GM19463 (cell line): ENCODE results near the gene DUSP14.

Experiments
- ATAC-seq: cut with Tn5 transposase; IDR thresholded peaks from one replicate; pipeline ENCODE4 v1.9.1; 2021; ENCODE audit warnings: mild to moderate bottlenecking, moderate library complexity; ENCODE audit not compliant: unreplicated experiment

DUSP14 gene

DNA sequence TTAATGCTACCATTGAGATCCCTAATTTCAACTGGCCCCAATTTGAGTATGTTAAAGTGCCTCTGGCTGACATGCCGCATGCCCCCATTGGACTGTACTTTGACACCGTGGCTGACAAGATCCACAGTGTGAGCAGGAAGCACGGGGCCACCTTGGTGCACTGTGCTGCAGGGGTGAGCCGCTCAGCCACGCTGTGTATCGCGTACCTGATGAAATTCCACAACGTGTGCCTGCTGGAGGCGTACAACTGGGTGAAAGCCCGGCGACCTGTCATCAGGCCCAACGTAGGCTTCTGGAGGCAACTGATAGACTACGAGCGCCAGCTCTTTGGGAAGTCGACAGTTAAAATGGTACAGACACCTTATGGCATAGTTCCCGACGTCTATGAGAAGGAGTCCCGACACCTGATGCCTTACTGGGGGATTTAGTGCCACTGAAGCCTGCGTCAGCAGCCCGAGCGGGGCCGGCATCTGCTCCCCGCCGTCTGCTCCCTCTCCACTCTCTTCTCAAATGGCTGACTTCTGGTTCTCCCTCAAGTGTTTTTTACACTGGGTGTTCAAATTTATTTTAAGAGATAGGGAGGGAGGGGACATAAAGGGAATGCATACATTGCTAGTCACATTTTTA is 22.9 kb downstream of the DUSP14 start:
- no peak for ATAC-seq

DNA sequence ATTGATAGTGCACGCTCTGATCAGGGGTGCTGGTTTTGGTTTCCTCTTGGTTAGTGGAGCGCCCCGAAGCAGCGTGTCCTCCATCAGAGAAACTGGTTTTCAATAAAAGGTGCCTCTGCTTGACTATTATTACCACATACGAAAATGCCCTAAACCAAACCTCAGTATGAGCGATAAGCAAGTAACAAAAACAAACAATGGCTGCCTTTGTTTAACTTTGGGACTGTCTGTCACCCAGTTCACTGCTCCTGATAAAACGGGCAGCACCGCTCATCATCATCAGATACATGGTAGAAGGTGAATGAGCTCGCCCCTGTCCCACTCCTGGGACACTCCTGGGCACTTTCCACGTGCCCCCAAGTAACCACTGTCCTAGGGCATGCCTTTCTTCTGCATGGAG is 24.0 kb downstream of the DUSP14 start:
- no peak for ATAC-seq

DNA sequence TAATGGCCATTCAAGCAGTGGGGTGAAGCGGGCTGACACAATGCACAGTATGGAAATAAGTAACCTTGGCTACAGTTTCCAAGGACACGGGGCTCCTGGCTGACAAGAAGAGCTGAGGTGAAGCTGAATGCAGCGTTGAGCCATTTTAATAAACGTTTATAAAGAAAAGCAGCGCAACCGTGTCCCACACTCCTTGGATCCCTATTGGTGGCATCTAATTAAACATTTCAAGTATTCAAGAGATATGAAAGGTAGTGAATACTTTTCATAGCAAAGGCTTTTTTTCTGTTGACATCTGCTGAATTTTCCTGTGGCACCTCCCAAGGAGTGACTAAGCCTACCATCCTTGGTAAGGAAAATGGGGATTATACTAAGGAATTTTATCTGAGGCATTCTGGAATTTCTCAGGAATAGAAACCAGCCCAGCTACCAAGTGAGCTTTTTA is 26.5 kb downstream of the DUSP14 start:
- no peak for ATAC-seq

DNA sequence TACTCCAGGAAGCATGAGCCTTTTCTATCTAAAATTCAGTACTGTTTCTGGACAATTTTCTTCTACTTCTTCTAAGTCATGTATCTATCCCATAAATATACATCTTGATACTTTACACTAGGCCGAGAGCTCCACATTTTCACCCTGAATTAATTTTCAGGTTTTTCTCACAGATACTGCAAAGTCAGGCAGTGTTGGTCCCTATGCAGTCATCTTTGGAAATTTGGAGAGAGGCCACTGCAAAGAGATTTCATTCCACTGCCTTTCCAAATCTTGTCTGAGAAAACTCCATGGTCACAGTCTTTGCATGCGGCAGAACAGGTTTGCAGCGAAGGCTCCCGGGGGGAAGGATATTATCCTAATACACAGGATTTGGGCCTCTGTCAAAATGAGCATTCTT is 28.2 kb downstream of the DUSP14 start:
- no peak for ATAC-seq

DNA sequence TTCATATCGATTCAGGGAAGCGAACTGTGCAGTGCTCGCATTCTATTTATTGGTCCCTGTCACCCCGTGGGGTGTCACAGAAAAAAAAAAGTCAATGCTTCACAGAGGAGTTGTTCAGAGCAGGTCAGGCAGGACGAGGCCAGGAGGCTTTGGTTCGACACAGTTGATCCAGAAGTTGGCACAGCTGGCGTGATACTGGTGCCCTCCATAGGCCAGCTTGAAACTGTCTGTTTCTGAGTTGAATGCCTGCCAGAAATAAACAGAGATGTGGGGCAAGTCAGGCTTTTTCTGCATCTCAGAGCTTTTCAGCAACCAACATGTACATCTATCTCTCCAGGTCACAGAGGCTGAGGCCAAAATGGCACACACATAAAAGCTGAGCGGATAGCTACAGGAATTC is 29.1 kb downstream of the DUSP14 start:
- no peak for ATAC-seq

DNA sequence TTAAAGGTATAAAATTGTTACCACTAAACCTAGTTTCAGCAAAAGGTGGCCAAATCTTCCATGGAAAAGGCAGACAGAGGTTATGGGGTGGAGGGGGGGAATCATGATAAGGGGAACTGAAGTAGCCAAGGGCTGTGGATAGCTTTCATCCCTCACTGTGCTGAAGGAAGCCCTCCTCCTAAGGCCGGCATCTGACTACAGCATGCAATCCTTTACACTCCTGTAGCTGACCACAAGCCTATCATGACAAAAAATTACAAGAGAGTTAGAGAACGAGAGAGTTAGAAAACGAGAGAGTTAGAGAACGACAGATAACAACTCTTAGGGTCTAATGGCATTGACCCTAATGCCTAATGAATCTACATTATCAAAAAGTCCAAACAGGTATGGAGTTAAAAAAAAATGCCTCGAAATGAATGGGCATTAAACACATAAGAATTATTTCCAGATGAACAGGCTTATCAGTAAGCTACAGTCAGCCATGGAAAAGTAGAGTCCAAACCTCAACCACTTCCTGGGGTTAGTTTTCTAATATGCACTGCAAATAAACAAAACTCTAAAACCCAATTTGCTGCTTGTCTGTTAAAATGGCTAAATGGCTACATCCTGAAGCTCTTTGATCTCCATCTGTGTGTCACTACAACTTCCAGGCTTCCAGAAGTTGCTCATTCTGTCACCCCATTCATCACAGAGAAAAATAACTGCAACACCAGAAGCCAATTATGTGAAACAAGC is 29.7 kb downstream of the DUSP14 start:
- ATAC-seq, result no peak

DNA sequence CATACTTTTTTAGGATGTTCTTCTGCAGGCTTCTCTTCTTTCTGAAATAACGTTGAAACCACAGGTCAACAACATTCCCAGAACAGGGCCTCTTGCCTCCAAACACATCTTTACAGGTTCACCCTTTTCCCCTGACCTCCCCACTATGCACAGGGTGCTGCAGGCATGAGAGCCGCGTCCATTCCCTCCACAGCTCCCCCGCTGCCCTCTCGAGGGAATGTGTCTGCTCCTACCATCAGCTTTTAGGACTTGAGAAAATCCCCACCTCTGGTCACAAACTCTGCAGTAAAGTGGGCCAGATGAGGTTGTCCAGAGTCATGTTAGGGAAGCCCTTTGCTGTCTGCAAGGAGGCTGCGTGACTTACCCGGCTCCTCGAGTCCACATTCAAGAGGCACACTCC is 30.5 kb downstream of the DUSP14 start:
- no peak for ATAC-seq

DNA sequence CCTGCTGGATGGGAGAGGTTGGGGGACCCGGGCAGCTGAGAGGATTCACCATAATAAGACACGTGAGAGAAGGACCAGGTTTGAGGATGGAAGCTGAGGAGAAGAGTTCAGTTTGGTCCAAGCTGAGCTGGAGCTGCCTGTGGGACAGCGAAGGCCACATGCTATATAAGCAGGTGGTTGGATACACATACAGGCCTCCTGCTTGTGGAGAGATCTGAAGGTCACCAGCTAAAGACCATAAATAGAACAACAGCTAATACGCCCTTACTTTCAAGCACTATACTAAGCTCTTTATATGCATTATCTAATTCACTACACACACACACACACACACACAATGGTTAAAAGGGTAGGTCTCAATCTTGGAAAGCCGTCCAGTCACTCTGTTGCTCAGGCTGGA is 32.1 kb downstream of the DUSP14 start:
- no peak for ATAC-seq

DNA sequence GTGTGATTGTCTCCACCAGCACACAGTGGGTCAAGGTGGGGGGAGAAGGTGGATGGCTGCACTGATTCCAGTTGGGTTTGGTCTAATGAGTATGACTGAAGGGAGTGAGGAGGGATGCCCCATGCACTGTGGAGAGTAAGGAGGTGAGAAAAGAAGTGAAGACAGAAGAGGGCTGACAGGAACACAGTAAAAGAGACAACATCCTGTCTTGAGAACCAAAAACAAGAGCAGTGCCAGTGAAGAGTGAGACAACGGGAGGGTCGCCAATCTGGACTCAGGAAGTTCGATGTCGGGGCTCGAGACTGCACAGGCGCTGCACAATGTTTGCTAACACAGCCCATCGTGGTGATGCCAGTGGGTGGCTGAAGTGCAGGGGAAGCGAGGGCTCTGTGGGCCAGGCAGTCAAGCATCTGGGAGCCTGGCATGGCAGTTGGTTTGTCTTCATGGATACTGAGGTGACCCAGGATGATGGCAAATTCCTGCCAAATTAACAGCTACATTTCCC is 34.1 kb downstream of the DUSP14 start:
- ATAC-seq, result no peak

DNA sequence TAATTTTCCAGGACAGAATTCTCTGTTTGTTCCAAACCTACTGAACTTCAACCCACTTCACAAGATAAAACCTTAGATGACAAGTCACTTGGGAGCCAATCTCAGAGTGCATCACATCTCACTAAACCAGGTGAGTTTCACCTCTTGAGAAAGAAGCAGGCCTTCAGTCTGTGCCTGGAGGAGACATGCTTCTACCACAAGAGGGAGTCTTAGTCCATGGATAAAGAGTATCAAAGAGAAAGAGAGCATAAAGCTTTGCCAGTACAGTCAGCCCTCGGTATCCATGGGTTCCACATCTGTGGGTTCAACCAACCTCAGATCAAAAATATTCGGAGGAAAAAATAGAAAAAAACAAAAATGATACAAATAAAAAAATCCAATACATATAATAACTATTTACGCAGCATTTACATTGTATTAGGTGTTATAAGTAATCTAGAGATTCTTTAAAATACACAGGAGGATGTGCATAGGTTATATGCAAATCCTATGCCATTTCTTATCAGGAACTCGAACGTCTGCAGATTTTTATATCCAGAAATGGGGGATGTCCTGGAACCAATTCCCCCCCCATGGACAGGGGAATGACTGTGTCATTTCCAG is 37.7 kb downstream of the DUSP14 start:
- no peak for ATAC-seq

DNA sequence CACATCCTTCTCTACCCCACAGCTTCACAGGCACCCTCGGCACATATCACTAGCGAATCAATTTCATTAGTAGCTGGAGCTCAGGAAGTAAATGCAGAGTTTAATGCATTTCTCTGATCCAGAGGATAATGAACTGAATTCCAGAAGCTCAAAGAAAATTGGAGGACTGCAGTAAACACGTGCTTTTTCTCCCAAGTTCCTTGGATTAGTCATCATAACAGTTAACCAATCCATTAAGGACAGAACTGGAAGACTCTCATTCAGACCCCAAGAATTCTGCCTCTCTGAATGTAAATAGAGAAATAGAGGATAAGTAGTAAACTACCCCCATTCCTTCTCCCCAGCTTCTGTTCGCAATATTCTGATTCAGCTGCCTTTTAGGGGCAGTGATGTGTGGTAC is 40.7 kb downstream of the DUSP14 start:
- no peak for ATAC-seq

DNA sequence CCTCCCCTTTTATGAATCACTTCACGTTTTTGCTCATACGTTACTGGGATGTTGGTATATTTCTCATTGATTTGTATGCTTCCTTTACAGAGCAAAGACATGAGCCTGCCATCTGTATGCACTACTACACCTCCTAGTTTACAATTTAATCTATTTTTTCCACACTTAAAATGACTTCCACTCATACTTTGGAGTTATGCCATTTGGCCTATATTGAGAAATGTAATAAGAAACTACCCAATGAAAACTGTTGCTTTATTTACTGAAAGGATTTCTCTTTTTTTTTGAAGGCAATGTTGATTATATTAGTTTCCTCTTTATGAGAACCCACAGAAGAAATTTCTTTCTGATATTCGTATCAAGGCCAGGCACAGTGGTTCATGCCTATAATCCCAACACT is 43.1 kb downstream of the DUSP14 start:
- no peak for ATAC-seq

DNA sequence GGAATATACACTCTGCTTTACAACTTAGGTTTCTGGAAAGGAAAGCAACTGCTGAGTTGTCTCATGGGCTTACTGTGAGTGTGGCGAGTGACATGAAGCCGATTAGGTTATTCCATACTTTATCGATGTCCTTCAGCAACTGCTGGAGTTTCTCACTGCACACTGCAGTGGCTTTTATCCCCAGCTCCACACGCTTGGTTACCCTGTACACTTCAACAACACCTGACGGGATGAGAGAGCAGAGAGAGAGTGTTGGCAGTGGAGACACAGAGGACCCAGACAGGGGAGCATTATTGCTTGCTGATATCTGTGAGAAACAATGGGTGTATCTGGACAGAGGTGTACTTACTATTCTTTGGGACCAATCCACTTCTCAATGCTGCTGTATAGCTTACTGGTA is 46.2 kb downstream of the DUSP14 start:
- no peak for ATAC-seq

DNA sequence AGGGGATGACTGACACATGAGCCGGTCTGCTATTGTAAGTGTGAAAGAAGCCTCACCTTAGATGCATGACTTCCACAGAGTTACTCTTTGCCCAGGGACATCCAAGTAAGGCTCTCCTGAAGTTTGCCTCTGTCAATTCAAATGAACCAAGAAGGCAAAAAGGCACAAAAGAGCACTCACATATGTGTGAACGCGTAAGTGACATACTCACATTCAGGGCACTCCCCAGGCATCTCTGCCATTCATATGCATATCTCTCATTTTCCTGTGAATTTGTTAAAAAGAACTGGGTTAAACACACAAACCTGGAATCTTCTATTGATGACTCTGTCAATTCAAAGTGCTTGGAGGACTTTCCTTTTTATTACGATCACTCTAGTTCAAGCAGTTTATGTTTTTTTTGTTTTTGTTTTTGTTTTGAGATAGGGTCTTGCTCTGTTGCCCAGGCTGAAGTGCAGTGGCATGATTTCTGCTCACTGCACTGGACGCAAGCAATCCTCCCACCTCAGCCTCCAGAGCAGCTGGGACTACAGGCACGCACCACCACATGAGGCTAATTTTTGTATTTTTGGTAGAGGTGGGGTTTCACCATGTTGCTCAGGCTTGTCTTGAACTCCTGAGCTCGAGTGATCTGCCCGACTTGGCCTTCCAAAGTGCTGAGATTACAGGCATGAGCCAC is 49.4 kb downstream of the DUSP14 start:
- no peak for ATAC-seq

DNA sequence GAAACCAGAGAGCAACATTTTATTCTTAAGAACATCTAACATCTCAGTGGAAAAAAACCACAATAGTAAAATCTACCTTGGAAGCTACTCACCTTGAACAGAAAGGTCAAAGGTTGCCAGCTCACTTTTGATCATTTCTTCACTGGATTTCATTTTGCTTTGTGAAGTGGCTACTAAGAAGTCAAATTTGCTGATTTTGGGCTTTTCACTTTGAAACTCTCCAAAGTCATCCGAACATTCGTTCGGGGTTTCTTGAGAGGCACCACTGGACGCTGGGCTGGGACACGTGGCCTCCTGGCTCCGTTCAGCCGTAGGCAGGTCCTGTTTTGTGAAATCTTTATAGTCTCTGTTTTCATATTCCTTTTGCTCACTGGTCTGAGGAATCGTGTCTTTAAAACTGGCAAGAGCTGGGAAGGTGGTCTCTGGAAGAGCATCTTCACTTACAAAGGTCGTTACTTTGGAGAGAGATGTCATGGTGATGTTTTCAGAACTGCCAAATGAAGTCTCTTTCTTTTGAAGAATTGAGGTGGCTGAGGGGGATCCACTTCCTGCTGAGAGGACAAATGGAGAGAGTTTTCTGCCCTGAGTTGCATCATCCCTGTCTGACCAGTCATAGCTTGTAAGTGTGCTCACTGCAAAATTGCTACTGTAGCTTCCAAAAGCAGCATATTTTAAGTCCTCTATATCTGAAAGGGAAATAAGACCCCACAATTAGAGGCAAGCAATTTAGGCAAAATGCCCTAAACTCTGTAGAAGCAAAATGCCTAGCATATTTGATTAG is 52.4 kb downstream of the DUSP14 start:
- no peak for ATAC-seq

DNA sequence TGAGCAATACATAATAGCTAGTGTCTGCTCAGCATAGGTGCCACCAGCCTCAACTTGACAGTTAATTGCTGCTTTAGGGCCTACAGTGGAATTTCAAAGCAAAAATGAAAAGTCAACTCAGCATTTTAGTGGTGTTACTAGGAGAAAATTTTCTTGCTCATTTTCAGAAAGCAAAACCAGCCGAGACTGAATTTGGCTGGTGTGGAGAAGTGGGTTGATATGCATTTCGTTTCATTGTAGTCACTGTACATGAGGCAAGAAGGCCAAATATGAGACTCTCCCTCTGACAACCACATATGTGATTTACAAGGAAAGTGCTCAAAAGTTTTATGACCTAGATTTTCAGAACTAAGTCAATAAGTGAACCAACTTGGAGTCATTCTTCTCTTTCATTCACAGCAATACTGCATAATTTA is 54.0 kb downstream of the DUSP14 start:
- no peak for ATAC-seq

DNA sequence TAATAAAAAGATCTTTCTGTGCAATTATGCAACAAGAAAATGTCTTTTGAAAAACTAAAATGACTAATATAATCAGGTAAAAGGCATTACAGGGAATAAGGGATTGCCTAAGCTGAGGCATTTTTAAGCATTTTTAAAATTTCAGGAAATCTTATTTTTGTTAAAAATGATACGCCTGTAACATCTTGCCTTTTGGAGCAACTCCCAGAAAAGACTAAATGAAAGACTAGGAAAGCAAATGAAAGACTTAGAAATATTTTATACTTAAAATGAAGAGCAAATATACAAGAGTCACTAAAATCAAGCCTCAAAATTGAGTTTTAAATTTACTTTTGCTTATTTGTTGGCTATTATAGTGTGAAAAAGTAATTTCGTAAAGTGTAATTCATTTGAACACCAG is 55.8 kb downstream of the DUSP14 start:
- no peak for ATAC-seq

DNA sequence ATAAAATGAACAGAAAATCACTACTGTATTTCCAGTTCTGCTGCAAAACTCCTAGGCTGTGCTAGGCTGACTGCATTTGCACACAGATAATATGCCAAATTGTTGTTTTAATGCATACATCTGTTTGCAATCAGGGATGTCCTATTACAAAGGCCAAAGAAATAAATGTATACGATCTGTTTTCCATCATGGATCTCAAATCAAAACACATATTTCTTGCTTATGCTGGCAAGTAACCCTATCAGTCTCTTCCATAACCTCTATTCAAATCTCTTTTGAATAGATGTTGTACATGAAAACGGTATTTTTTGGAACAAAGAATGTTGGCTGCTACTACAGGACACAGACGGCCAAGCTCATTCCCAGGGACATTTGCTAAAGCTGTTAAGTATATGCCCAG is 56.6 kb downstream of the DUSP14 start:
- ATAC-seq, result no peak

DNA sequence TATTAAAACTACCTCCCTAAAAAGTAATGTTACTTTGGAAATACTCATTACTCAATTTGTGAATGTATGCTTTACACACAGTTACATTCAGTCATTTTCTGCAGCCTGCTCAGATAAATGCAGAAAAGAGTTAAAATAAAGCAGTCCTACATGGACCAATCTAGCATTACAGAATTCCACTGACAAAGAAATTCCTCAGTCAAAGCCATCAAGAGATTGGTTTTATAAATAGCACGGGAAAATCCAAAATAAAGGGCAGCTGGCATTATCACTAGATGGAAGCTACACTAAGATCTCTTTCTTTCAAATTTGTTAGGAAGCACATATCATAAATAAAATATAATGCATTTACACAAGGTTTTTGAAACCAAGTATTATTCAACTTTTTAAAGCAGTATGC is 58.3 kb downstream of the DUSP14 start:
- ATAC-seq, result no peak

DNA sequence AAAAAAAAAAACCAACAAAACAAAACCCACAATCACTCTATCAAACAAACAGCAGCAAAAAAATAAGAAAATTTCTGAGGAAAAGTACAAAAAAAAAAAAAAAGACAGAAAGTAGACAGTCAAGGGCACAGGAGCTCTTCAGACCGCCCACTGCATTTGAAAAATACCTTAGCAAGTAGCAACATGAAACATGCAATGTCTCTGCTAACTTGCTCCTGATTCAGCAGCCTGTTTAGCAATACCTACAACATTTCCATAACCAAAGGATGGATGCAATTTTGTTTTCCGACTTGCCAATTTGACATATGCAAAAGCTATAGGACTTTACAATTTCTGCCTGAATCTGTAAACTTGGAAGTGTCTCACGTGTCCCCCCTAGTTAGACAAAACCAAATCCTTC is 62.1 kb downstream of the DUSP14 start:
- no peak for ATAC-seq

DNA sequence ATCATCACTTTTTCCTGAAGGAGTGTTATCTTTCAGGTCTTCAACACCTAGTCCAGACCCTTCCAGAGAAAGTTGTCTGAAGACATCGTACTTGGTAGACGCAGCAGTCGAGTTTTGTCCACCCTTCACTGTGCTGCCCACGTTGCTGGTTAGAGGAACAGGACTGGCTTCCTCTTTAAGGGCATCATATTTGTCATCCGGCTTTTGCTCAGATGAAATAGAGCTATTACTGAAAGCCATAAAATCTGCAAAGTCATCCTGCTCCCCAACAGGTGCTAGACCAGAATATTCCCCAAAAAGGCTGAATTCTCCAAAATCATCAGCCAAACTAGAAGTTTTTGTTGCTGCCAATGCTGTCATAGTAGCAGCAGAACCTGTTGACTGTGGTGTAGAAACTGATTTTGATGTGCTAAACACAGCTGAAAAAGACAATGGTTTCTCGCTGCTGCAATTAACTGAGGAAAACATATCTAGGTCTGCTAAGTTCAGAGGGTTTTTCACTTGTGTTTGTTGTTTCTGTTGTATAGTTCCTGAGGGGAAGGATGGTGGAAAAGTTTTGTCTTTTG is 63.8 kb downstream of the DUSP14 start:
- ATAC-seq, result no peak
